Vagina (tissue), 2 donors: ENCODE data around the gene CACNG5. TPM values are rescaled to one million over a fixed set of nuclear protein-coding genes. Genes with fewer than 3 reads are reported as not detected.

Experiments used
- DNase-seq, 2 donors: peaks; one replicate each; pipeline ENCODE4 v3.0.0-alpha.2; 2017; ENCODE audit errors: extremely low spot score in 2 of 2
- H3K27ac ChIP-seq: fragments of 200-600 bp; sonication (generic); one replicate; pipeline ENCODE4 v1.5.1; 2019
- H3K27me3 ChIP-seq: fragments of 200-600 bp; sonication (generic); one replicate; pipeline ENCODE4 v1.5.1; 2019
- H3K36me3 ChIP-seq, 2 donors: fragments of 200-600 bp; sonication (generic); one replicate each; pipeline ENCODE4 v1.5.1; 2017 to 2019
- H3K4me1 ChIP-seq: fragments of 200-600 bp; sonication (generic); one replicate; pipeline ENCODE4 v1.5.1; 2019
- H3K4me3 ChIP-seq, 2 donors: fragments of 200-600 bp; sonication (generic); 1 replicate in 1 of 2; 2 replicates in 1 of 2; pipeline ENCODE4 v1.5.1; 2016 to 2019
- H3K9me3 ChIP-seq: fragments of 200-600 bp; sonication (generic); one replicate; pipeline ENCODE4 v1.5.1; 2019
- POLR2A ChIP-seq, 2 donors: fragments of 450-650 bp; IDR thresholded peaks; one replicate each; pipeline ENCODE4 v1.6.1; 2017; ENCODE audit warnings: antibody characterized with exemption in 2 of 2, mild to moderate bottlenecking in 2 of 2, moderate library complexity in 2 of 2
- POLR2AphosphoS5 ChIP-seq, 2 donors: sonication (generic); formaldehyde crosslinking; IDR thresholded peaks; one replicate each; pipeline ENCODE4 v1.9.0; 2017; ENCODE audit warnings: antibody characterized with exemption in 2 of 2, mild to moderate bottlenecking in 2 of 2, low read depth in 1 of 2; ENCODE audit not compliant: insufficient read depth in 1 of 2
- intact Hi-C: fragments of 100-400 bp; cut with DNase I; formaldehyde crosslinking; loops from one replicate; pipeline ENCODE4 v1.15.1; 2023
- total RNA-seq: library from RNA; depleted of rRNA; stranded (reverse); fragments of >200 nt; gene quantifications from one replicate; pipeline ENCODE4 v1.2.3, GENCODE V29; 2016
- TF ChIP-seq, protein P1 (sequence below), 3 experiments: fragments of 450-650 bp in 2 of 3; fragments of 200-600 bp in 1 of 3; sonication (generic) in 1 of 3; IDR thresholded peaks; one replicate each; pipeline ENCODE4 v1.5.1; 2017 to 2019; ENCODE audit warnings: antibody characterized with exemption in 3 of 3, mild to moderate bottlenecking in 2 of 3, moderate library complexity in 2 of 3

Gene CACNG5
- total RNA-seq, 1 donor from 2014 or later, result not detected

DNA sequence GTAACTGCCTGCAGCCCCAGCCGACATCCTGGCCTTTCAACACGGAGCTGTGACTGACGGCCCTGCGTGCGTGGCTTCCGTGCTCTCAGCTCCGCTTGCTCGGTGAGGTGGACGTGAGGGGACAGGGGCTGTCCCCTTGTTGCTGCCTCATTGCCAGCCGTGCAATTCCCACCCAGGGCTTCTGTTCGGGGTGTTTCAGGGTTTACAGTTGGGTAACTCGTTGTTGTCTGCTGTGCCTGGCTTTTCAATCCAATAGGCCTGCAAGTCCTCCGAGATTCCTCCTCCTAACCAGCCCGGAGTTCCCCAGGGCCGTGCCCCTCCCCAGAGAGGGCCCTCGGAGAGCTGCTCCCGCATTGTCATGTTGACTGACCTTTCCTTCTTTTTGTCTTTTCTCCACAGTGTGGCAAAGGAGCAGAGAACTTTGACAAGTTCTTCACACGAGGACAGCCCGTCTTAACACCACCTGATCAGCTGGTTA lies 31.4 kb upstream of the CACNG5 start:
- DNase-seq, result no peak
- Histone ChIP-seq H3K4me3 (no peak overlapping the region), H3K36me3 (no peaks in the 10 kb centered on the region), H3K27me3 (no peaks in the 10 kb centered on the region), H3K4me1 (peaks cover 7% of the 10 kb centered on the region), H3K9me3 (no peaks in the 10 kb centered on the region), H3K27ac (no peak overlapping the region)
- TF ChIP-seq, protein P1, sequence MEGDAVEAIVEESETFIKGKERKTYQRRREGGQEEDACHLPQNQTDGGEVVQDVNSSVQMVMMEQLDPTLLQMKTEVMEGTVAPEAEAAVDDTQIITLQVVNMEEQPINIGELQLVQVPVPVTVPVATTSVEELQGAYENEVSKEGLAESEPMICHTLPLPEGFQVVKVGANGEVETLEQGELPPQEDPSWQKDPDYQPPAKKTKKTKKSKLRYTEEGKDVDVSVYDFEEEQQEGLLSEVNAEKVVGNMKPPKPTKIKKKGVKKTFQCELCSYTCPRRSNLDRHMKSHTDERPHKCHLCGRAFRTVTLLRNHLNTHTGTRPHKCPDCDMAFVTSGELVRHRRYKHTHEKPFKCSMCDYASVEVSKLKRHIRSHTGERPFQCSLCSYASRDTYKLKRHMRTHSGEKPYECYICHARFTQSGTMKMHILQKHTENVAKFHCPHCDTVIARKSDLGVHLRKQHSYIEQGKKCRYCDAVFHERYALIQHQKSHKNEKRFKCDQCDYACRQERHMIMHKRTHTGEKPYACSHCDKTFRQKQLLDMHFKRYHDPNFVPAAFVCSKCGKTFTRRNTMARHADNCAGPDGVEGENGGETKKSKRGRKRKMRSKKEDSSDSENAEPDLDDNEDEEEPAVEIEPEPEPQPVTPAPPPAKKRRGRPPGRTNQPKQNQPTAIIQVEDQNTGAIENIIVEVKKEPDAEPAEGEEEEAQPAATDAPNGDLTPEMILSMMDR (IDR thresholded peaks at IDR 0.05), result no peak
- TF ChIP-seq POLR2AphosphoS5 (IDR thresholded peaks at IDR 0.05; ENCODE audit: insufficient read depth in 1 of 2, low read depth in 1 of 2) (no peak), POLR2A (IDR thresholded peaks at IDR 0.05) (no peak)
- intact Hi-C loops, result no loop called here

DNA sequence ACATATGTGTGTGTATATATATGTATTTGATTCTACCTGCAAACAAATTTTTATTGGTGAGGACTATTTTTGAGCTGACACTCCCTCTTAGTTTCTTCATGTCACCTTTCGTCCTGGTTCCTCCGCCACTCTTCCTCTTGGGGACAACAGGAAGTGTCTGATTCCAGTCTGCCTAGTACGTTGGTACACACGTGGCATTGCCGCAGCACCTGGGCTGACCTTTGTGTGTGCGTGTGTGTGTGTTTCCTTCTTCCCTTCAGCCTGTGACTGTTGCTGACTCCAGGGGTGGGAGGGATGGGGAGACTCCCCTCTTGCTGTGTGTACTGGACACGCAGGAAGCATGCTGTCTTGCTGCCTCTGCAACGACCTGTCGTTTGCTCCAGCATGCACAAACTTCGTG lies 29.4 kb upstream of the CACNG5 start:
- Histone ChIP-seq H3K4me1 (peaks cover 1% of the 10 kb centered on the region), H3K27me3 (no peaks in the 10 kb centered on the region), H3K4me3 (no peak overlapping the region), H3K9me3 (no peaks in the 10 kb centered on the region), H3K36me3 (no peaks in the 10 kb centered on the region), H3K27ac (no peak overlapping the region)
- no peak for DNase-seq
- intact Hi-C loops, result no loop called here
- TF ChIP-seq POLR2AphosphoS5 (IDR thresholded peaks at IDR 0.05; ENCODE audit: insufficient read depth in 1 of 2, low read depth in 1 of 2) (no peak), POLR2A (IDR thresholded peaks at IDR 0.05) (no peak)
- TF ChIP-seq, protein P1 (IDR thresholded peaks at IDR 0.05), result no peak

GRCh38 chr17:66807182-66807581 lies 27.7 kb upstream of the CACNG5 start:
- Histone ChIP-seq H3K36me3 (no peaks in the 10 kb centered on the region), H3K27ac (no peak overlapping the region), H3K4me3 (no peak overlapping the region), H3K4me1 (no peaks in the 10 kb centered on the region), H3K27me3 (no peaks in the 10 kb centered on the region), H3K9me3 (no peaks in the 10 kb centered on the region)
- TF ChIP-seq, protein P1 (IDR thresholded peaks at IDR 0.05), result no peak
- no peak for TF ChIP-seq POLR2AphosphoS5 (IDR thresholded peaks at IDR 0.05; ENCODE audit: insufficient read depth in 1 of 2, low read depth in 1 of 2)
- no peak for TF ChIP-seq POLR2A (IDR thresholded peaks at IDR 0.05)
- no peak for DNase-seq
- intact Hi-C loops, result no loop called here

DNA sequence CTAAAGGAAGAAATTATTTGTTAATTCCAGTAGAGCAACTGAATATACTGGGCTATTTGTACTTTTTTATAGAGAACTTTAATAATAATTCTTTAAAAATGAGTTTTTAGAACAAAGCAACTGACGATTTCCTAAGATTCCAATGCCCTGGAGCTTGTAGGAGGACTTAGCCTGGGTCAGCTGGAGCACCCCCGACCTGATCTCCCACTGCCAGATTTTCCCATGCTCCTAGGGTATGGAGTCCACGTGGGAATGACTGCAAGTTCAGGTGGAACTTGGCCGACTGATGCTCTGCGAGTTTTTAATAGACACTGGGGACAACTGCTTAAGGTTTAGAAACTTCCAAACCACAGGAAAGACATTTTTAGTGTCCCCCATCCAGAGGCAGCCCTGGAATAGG lies 25.5 kb upstream of the CACNG5 start:
- H3K9me3 ChIP-seq, result no peaks in the 10 kb centered on the region
- H3K4me1 ChIP-seq, result no peaks in the 10 kb centered on the region
- intact Hi-C loops, result no loop called here
- no peaks in the 10 kb centered on the region for H3K36me3 ChIP-seq
- no peak overlapping the region for H3K4me3 ChIP-seq
- DNase-seq, result no peak
- no peak overlapping the region for H3K27ac ChIP-seq
- H3K27me3 ChIP-seq, result no peaks in the 10 kb centered on the region
- no peak for TF ChIP-seq POLR2AphosphoS5 (IDR thresholded peaks at IDR 0.05; ENCODE audit: insufficient read depth in 1 of 2, low read depth in 1 of 2)
- TF ChIP-seq, protein P1 (IDR thresholded peaks at IDR 0.05), result no peak
- TF ChIP-seq POLR2A (IDR thresholded peaks at IDR 0.05), result no peak

GRCh38 chr17:66810951-66811682 lies 23.8 kb upstream of the CACNG5 start:
- DNase-seq, result no peak
- Histone ChIP-seq H3K27me3 (no peaks in the 10 kb centered on the region), H3K4me3 (no peak overlapping the region), H3K27ac (no peak overlapping the region), H3K36me3 (no peaks in the 10 kb centered on the region), H3K9me3 (no peaks in the 10 kb centered on the region), H3K4me1 (no peaks in the 10 kb centered on the region)
- intact Hi-C loops, result no loop called here
- TF ChIP-seq, protein P1 (IDR thresholded peaks at IDR 0.05), result no peak
- no peak for TF ChIP-seq POLR2A (IDR thresholded peaks at IDR 0.05)
